ENCODE data around the gene LIMS2. TPM values are rescaled to one million over a fixed set of nuclear protein-coding genes. Genes with fewer than 3 reads are reported as not detected.

LIMS2 gene
- total and polyA plus RNA-seq, 2 donors (not counting 3 experiments of a cell fraction or from before 2014, with no cell fraction given) = 48.3 to 55.6 TPM

DNA sequence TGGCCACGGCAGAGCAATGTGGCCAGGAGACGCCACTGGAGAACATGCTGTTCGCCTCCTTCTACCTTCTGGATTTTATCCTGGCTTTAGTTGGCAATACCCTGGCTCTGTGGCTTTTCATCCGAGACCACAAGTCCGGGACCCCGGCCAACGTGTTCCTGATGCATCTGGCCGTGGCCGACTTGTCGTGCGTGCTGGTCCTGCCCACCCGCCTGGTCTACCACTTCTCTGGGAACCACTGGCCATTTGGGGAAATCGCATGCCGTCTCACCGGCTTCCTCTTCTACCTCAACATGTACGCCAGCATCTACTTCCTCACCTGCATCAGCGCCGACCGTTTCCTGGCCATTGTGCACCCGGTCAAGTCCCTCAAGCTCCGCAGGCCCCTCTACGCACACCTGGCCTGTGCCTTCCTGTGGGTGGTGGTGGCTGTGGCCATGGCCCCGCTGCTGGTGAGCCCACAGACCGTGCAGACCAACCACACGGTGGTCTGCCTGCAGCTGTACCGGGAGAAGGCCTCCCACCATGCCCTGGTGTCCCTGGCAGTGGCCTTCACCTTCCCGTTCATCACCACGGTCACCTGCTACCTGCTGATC is 24.4 kb downstream of the LIMS2 start:
- peaks cover 0 to 6% of the 10 kb centered on the region in 2 experiments for H3K36me3 ChIP-seq (ENCODE audit: control insufficient read depth in 2 of 2, extremely low read depth in 1 of 2, insufficient read depth in 2 of 2, low read length in 2 of 2)
- no peak overlapping the region for H2AFZ ChIP-seq (ENCODE audit: low read depth, low read length)
- dilution Hi-C loops (cut with MboI; ENCODE audit: extremely low pct_ligation_motif_present, low sequenced_read_pairs) (no loop called here), intact Hi-C loops (cut with micrococcal nuclease) (no loop called here)
- FAIRE-seq (no peak), DNase-seq (ENCODE audit: low read depth, low spot score) (no peak)
- H3K4me3 ChIP-seq (replicated peaks in 1 of 3; ENCODE audit: insufficient read depth in 1 of 3, low read depth in 1 of 3, low read length in 3 of 3) = no peak overlapping the region
- H3K9ac ChIP-seq (replicated peaks; ENCODE audit: extremely low read depth, insufficient read depth, low read length) = no peak overlapping the region
- no peak overlapping the region for H3K4me2 ChIP-seq (ENCODE audit: insufficient read depth, low read length)
- no peaks in the 10 kb centered on the region for H3K27me3 ChIP-seq (ENCODE audit: control insufficient read depth in 2 of 2, insufficient read depth in 2 of 2, low read length in 2 of 2)
- H3K79me2 ChIP-seq (ENCODE audit: control insufficient read depth, insufficient read depth, low read length) = no peaks in the 10 kb centered on the region
- TF ChIP-seq FOS (IDR thresholded peaks at IDR 0.05; ENCODE audit: borderline replicate concordance, insufficient read depth, low read length) = no peak
- no peak for TF ChIP-seq JUN (IDR thresholded peaks at IDR 0.05; ENCODE audit: borderline replicate concordance, insufficient read depth, insufficient read length, low read depth)
- no peak for TF ChIP-seq MAX (IDR thresholded peaks at IDR 0.05; ENCODE audit: insufficient read depth, insufficient read length)
- TF ChIP-seq CTCF (IDR thresholded peaks at IDR 0.05; ENCODE audit: extremely low read depth in 1 of 2, insufficient read depth in 1 of 2, low read depth in 1 of 2, low read length in 2 of 2) = no peak
- TF ChIP-seq POLR2AphosphoS5 (IDR thresholded peaks at IDR 0.05; ENCODE audit: insufficient read depth, low read depth, low read length) = no peak
- TF ChIP-seq POLR2A (IDR thresholded peaks at IDR 0.05; ENCODE audit: low read depth, low read length) = no peak
- no peak for TF ChIP-seq GATA2 (IDR thresholded peaks at IDR 0.05; ENCODE audit: insufficient read depth, insufficient read length, low read depth, low read length)
- ChIA-PET CTCF (interaction anchor here (0.9 to 12.1 kb wide), 21 partner anchors 8 to 454 kb away, joined by 3 to 424 read pairs (median 5); partner anchors contain the start of gene LIMS2), POLR2A (interaction anchor here (1.3 to 1.5 kb wide), 2 partner anchors 24 to 59 kb away, joined by 3 read pairs; partner anchors contain the start of gene LIMS2)
- no peak overlapping the region for H3K27ac ChIP-seq (ENCODE audit: insufficient read depth, low read depth, low read length)
- no TSS peak for BruUV-seq (replicated peaks)
- peaks cover 23% of the 10 kb centered on the region for H3K4me1 ChIP-seq (ENCODE audit: control insufficient read depth, extremely low read depth, insufficient read depth, low read length)
- no peaks in the 10 kb centered on the region for H3K9me3 ChIP-seq (replicated peaks; ENCODE audit: control insufficient read depth, insufficient read depth, low read length)
- H3K9me1 ChIP-seq (replicated peaks; ENCODE audit: control insufficient read depth, extremely low read depth, insufficient read depth, low read length) = no peaks in the 10 kb centered on the region
- H4K20me1 ChIP-seq (replicated peaks; ENCODE audit: control insufficient read depth, extremely low read depth, insufficient read depth, low read length) = no peaks in the 10 kb centered on the region
